Ishikawa (cell line): ENCODE results near the gene BAAT.

Experiments used
- CEBPB ChIP-seq: IDR thresholded peaks from 2 replicates; pipeline ENCODE4 v1.6.1; 2012
- CREB1 ChIP-seq: IDR thresholded peaks from 2 replicates; pipeline ENCODE4 v1.6.1; 2012; ENCODE audit warnings: low read depth
- EGR1 ChIP-seq: IDR thresholded peaks from 2 replicates; pipeline ENCODE4 v1.6.1; 2012
- EP300 ChIP-seq: IDR thresholded peaks from 2 replicates; pipeline ENCODE4 v1.6.1; 2012; ENCODE audit warnings: borderline replicate concordance
- FOXM1 ChIP-seq: IDR thresholded peaks from 2 replicates; pipeline ENCODE4 v1.6.1; 2012; ENCODE audit warnings: low read depth, borderline replicate concordance
- MAX ChIP-seq: IDR thresholded peaks from 2 replicates; pipeline ENCODE4 v1.6.1; 2012
- NFIC ChIP-seq: IDR thresholded peaks from 2 replicates; pipeline ENCODE4 v1.6.1; 2012
- RAD21 ChIP-seq: IDR thresholded peaks from 2 replicates; pipeline ENCODE4 v1.6.1; 2012; ENCODE audit warnings: low read depth
- REST ChIP-seq: IDR thresholded peaks from 2 replicates; pipeline ENCODE4 v1.6.1; 2012; ENCODE audit warnings: low read depth, mild to moderate bottlenecking
- TAF1 ChIP-seq: IDR thresholded peaks from 2 replicates; pipeline ENCODE4 v1.6.1; 2012; ENCODE audit warnings: low read depth, mild to moderate bottlenecking
- TCF12 ChIP-seq: IDR thresholded peaks from 2 replicates; pipeline ENCODE4 v1.6.1; 2012; ENCODE audit warnings: low read depth
- TEAD4 ChIP-seq: IDR thresholded peaks from 2 replicates; pipeline ENCODE4 v1.6.1; 2012
- USF1 ChIP-seq: IDR thresholded peaks from 2 replicates; pipeline ENCODE4 v1.6.1; 2012
- YY1 ChIP-seq: IDR thresholded peaks from 2 replicates; pipeline ENCODE4 v1.6.1; 2012; ENCODE audit warnings: low read depth
- ZBTB7A ChIP-seq: IDR thresholded peaks from 2 replicates; pipeline ENCODE4 v1.6.1; 2012; ENCODE audit warnings: low read depth

Gene BAAT

GRCh38 chr9:101408374-101409078, 23.7 kb upstream of the BAAT start:
- no peak for TF ChIP-seq NFIC
- TF ChIP-seq CEBPB, result no peak
- TF ChIP-seq USF1, result no peak
- no peak for TF ChIP-seq YY1
- no peak for TF ChIP-seq RAD21
- TF ChIP-seq CREB1, result no peak
- TF ChIP-seq EGR1, result no peak
- no peak for TF ChIP-seq TEAD4
- no peak for TF ChIP-seq EP300
- no peak for TF ChIP-seq ZBTB7A

GRCh38 chr9:101403516-101404285, 18.9 kb upstream of the BAAT start:
- TF ChIP-seq ZBTB7A (no peak), EGR1 (no peak), TAF1 (no peak), USF1 (no peak), FOXM1 (no peak), EP300 (no peak), CREB1 (no peak), CEBPB (no peak), REST (no peak), NFIC (no peak), YY1 (no peak), TEAD4 (no peak), TCF12 (no peak), MAX (no peak), RAD21 (no peak)

- no peak for TF ChIP-seq TEAD4
- TF ChIP-seq FOXM1, result no peak
- TF ChIP-seq TAF1, result no peak
- no peak for TF ChIP-seq YY1
- TF ChIP-seq EP300, result no peak
- TF ChIP-seq CREB1, result no peak
- no peak for TF ChIP-seq NFIC
- TF ChIP-seq ZBTB7A, result no peak
- no peak for TF ChIP-seq EGR1
- no peak for TF ChIP-seq USF1
These were observed 15.3 kb upstream of the BAAT start for GRCh38 chr9:101400120-101400519.

GRCh38 chr9:101399643-101399970, 14.8 kb upstream of the BAAT start:
- TF ChIP-seq CEBPB, result no peak
- no peak for TF ChIP-seq MAX
- TF ChIP-seq EGR1, result no peak
- no peak for TF ChIP-seq FOXM1
- TF ChIP-seq EP300, result no peak
- no peak for TF ChIP-seq REST
- no peak for TF ChIP-seq YY1
- no peak for TF ChIP-seq USF1
- TF ChIP-seq RAD21, result no peak
- no peak for TF ChIP-seq CREB1
- TF ChIP-seq TAF1, result no peak
- TF ChIP-seq NFIC, result no peak
